ENCODE data around the gene SNRNP70.

DNA sequence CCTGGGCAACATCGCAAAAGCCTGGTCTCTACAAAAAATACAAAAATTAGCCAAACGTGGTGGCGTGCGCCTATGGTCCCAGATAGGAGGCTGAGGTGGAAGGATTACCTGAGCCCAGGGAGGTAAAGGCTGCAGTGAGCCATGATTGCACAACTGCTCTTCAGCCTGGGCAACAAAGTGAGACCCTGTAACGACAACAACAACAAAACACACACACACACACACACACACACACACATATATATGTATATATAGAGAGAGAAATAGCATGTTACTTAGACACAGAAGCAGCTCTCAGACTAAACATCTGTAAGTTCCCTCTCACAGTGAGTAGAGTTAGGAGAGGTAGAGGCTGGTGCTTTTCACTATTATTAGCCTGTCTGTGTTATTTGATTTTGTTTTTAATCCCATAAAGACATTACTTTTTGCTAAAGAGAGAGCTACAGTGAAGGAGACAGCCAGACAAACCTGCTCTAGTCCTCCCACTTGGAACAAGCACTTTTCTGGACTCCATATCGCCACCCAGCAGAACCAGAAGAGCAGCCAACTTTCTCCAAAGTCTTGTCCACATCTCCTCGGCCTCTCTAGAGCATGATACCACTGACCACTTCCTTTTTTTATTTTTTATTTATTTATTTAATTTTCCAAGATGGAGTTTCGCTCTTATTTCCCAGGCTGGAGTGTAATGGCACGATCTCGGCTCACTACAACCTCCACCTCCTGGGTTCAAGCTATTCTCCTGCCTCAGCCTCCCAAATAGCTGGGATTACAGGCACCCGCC lies 26.2 kb downstream of the SNRNP70 start:
- TF ChIP-seq POLR2AphosphoS5 (IDR thresholded peaks at IDR 0.05) = no peak
- TF ChIP-seq, protein P1, sequence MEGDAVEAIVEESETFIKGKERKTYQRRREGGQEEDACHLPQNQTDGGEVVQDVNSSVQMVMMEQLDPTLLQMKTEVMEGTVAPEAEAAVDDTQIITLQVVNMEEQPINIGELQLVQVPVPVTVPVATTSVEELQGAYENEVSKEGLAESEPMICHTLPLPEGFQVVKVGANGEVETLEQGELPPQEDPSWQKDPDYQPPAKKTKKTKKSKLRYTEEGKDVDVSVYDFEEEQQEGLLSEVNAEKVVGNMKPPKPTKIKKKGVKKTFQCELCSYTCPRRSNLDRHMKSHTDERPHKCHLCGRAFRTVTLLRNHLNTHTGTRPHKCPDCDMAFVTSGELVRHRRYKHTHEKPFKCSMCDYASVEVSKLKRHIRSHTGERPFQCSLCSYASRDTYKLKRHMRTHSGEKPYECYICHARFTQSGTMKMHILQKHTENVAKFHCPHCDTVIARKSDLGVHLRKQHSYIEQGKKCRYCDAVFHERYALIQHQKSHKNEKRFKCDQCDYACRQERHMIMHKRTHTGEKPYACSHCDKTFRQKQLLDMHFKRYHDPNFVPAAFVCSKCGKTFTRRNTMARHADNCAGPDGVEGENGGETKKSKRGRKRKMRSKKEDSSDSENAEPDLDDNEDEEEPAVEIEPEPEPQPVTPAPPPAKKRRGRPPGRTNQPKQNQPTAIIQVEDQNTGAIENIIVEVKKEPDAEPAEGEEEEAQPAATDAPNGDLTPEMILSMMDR (IDR thresholded peaks at IDR 0.05) = no peak
